ENCODE data around the gene DIRAS3. TPM values are rescaled to one million over a fixed set of nuclear protein-coding genes. Genes with fewer than 3 reads are reported as not detected.

Gene DIRAS3
- total and polyA plus RNA-seq, 12 donors = 4.9 to 52.7 (median 14.7) TPM

- 89 to 92% methylated on average over 3 of the region's 3 CpGs for WGBS, 2 donors
Observed at GRCh38 chr1:68015971-68016370, 34.5 kb downstream of the DIRAS3 start.

GRCh38 chr1:68015369-68015768, 35.1 kb downstream of the DIRAS3 start:
- Histone ChIP-seq H3K27me3 (no peaks in the 10 kb centered on the region), H3K27ac (peak overlapping the region in 1 of 10 donors; percentile 15), H3K9me3 (no peaks in the 10 kb centered on the region), H3K4me1 (no peaks in the 10 kb centered on the region), H3K36me3 (no peaks in the 10 kb centered on the region), H3K4me3 (no peak overlapping the region)
- no peak for DNase-seq
- 36 to 55% methylated on average over 2 of the region's 2 CpGs for WGBS, 2 donors
- intact Hi-C loops (cut with DNase I) = loop anchor here in 2 of 10 donors (5.0 to 10.0 kb wide), 3 partner anchors 68 to 501 kb away; no protein-coding TSS in a partner anchor
- ATAC-seq = peak in 7 of 8 donors; percentile 29 to 96 (median 74)
- TF ChIP-seq, protein P1, sequence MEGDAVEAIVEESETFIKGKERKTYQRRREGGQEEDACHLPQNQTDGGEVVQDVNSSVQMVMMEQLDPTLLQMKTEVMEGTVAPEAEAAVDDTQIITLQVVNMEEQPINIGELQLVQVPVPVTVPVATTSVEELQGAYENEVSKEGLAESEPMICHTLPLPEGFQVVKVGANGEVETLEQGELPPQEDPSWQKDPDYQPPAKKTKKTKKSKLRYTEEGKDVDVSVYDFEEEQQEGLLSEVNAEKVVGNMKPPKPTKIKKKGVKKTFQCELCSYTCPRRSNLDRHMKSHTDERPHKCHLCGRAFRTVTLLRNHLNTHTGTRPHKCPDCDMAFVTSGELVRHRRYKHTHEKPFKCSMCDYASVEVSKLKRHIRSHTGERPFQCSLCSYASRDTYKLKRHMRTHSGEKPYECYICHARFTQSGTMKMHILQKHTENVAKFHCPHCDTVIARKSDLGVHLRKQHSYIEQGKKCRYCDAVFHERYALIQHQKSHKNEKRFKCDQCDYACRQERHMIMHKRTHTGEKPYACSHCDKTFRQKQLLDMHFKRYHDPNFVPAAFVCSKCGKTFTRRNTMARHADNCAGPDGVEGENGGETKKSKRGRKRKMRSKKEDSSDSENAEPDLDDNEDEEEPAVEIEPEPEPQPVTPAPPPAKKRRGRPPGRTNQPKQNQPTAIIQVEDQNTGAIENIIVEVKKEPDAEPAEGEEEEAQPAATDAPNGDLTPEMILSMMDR (IDR thresholded peaks at IDR 0.05) = no peak

More at GRCh38 chr1:68015971-68016370, 34.5 kb downstream of the DIRAS3 start:
- DNase-seq (no peak), ATAC-seq (no peak)
- Histone ChIP-seq H3K27ac (no peak overlapping the region), H3K9me3 (no peaks in the 10 kb centered on the region), H3K27me3 (no peaks in the 10 kb centered on the region), H3K4me1 (no peaks in the 10 kb centered on the region), H3K4me3 (no peak overlapping the region), H3K36me3 (no peaks in the 10 kb centered on the region)
- TF ChIP-seq, protein P1 (IDR thresholded peaks at IDR 0.05) = no peak
- intact Hi-C loops (cut with DNase I) = loop anchor here in 2 of 10 donors (5.0 to 10.0 kb wide), 3 partner anchors 69 to 501 kb away; no protein-coding TSS in a partner anchor

GRCh38 chr1:68013351-68013750, 37.1 kb downstream of the DIRAS3 start:
- ATAC-seq = peak in 2 of 8 donors; percentile 46 to 83
- H3K4me3 ChIP-seq = no peak overlapping the region
- no peak for DNase-seq
- WGBS, 2 donors = 76 to 88% methylated on average over 4 of the region's 4 CpGs
- H3K27ac ChIP-seq = no peak overlapping the region
- H3K4me1 ChIP-seq = no peaks in the 10 kb centered on the region
- H3K36me3 ChIP-seq = no peaks in the 10 kb centered on the region
- TF ChIP-seq, protein P1 (IDR thresholded peaks at IDR 0.05) = no peak
- intact Hi-C loops (cut with DNase I) = loop anchor here in 8 of 10 donors (5.0 to 10.0 kb wide), 3 partner anchors 161 to 499 kb away; no protein-coding TSS in a partner anchor
- no peaks in the 10 kb centered on the region for H3K27me3 ChIP-seq
- H3K9me3 ChIP-seq = no peaks in the 10 kb centered on the region

GRCh38 chr1:68011657-68012375, 38.6 kb downstream of the DIRAS3 start:
- TF ChIP-seq, protein P1 (IDR thresholded peaks at IDR 0.05) = no peak
- no peak overlapping the region for H3K4me3 ChIP-seq
- H3K27ac ChIP-seq = no peak overlapping the region
- 94 to 99% methylated on average over 2 of the region's 2 CpGs for WGBS, 2 donors
- no peaks in the 10 kb centered on the region for H3K4me1 ChIP-seq
- DNase-seq = no peak
- no peaks in the 10 kb centered on the region for H3K36me3 ChIP-seq
- intact Hi-C loops (cut with DNase I) = loop anchor here in 9 of 10 donors (2.0 to 10.0 kb wide), 5 partner anchors 157 to 497 kb away; no protein-coding TSS in a partner anchor
- no peak for ATAC-seq
- H3K27me3 ChIP-seq = no peaks in the 10 kb centered on the region
- H3K9me3 ChIP-seq = no peaks in the 10 kb centered on the region

Data from heart right ventricle (tissue), 16 donors.